A673 (cell line): ENCODE data around the gene KRTAP5-10.
"Not testable (repeated sequence)": the region's sequence is repeated elsewhere in the genome, so short reads cannot be mapped to it uniquely, and the experiment has no call there.

Source experiments
- CTCF ChIP-seq: fragments of 300-800, 200-600 bp; sonication (generic); conservative IDR thresholded peaks from 2 replicates; pipeline ENCODE4 v1.5.1; 2017; ENCODE audit warnings: low read depth, mild to moderate bottlenecking, antibody characterized with exemption, low read length, moderate library complexity, mixed read lengths
- EZH2 ChIP-seq: fragments of 200-600 bp; sonication (generic); IDR thresholded peaks from 2 replicates; pipeline ENCODE4 v1.6.1; 2017; ENCODE audit warnings: borderline replicate concordance, low read depth, mild to moderate bottlenecking, mixed read lengths, antibody characterized with exemption, low read length; ENCODE audit not compliant: poor library complexity, severe bottlenecking

GRCh38 chr11:71566626-71567599, 1.6 kb downstream of the KRTAP5-10 start:
- not testable (repeated sequence) for TF ChIP-seq CTCF, EZH2
